Stimulated activated CD4-positive, alpha-beta T cell treated with anti-CD3 and anti-CD28 coated beads, Interleukin-1b, Interleukin-23, amount 100 ng/mL, for 24 hours (primary cell): ENCODE data around the gene AGRP.

ENCODE experiments used
- DNase-seq, 4 experiments: peaks; one replicate each; pipeline ENCODE4 v3.0.0-alpha.2; 2020; ENCODE audit warnings: low read depth in 4 of 4, low spot score in 1 of 4

The AGRP gene

GRCh38 chr16:67463691-67464090 is 19.7 kb downstream of the AGRP start:
- DNase-seq: no peak

GRCh38 chr16:67463059-67463458 is 20.3 kb downstream of the AGRP start:
- no peak for DNase-seq

- no peak for DNase-seq
These were observed 21.1 kb downstream of the AGRP start for GRCh38 chr16:67462279-67462655.

GRCh38 chr16:67461600-67462278 is 21.6 kb downstream of the AGRP start:
- DNase-seq: no peak

GRCh38 chr16:67460961-67461360 is 22.4 kb downstream of the AGRP start:
- DNase-seq: no peak

GRCh38 chr16:67460168-67460567 is 23.2 kb downstream of the AGRP start:
- no peak for DNase-seq

- DNase-seq: no peak
These were observed 23.5 kb downstream of the AGRP start for GRCh38 chr16:67459861-67460150.

- DNase-seq: no peak
These were observed 24.1 kb downstream of the AGRP start for GRCh38 chr16:67459066-67459860.

- no peak for DNase-seq
These were observed 25.2 kb downstream of the AGRP start for GRCh38 chr16:67458121-67458641.

GRCh38 chr16:67457611-67458010 is 25.7 kb downstream of the AGRP start:
- no peak for DNase-seq

GRCh38 chr16:67456391-67457081 is 26.8 kb downstream of the AGRP start:
- DNase-seq: no peak

GRCh38 chr16:67454852-67455251 is 28.5 kb downstream of the AGRP start:
- no peak for DNase-seq

- DNase-seq: no peak
These were observed 29.2 kb downstream of the AGRP start for GRCh38 chr16:67454104-67454503.

GRCh38 chr16:67451704-67452435 is 31.5 kb downstream of the AGRP start:
- no peak for DNase-seq

GRCh38 chr16:67451061-67451703 is 32.2 kb downstream of the AGRP start:
- DNase-seq: no peak

- DNase-seq: no peak
These were observed 33.6 kb downstream of the AGRP start for GRCh38 chr16:67449739-67450138.

GRCh38 chr16:67449336-67449735 is 34.0 kb downstream of the AGRP start:
- DNase-seq: no peak

GRCh38 chr16:67448580-67448979 is 34.8 kb downstream of the AGRP start:
- no peak for DNase-seq

- peak; percentile 28 to 71 (median 56) for DNase-seq
These were observed 35.8 kb downstream of the AGRP start for GRCh38 chr16:67447508-67448076.

GRCh38 chr16:67446968-67447507 is 36.3 kb downstream of the AGRP start:
- no peak for DNase-seq
